DMS79 (cell line): Measurements from ENCODE around the gene NR0B2.
"Not testable (repeated sequence)": the region's sequence is repeated elsewhere in the genome, so short reads cannot be mapped to it uniquely, and the experiment has no call there.

ENCODE experiments used
- DNase-seq: peaks from one replicate; lab custom pipeline; 2025; lab: John Stamatoyannopoulos, UW

NR0B2 gene

DNA sequence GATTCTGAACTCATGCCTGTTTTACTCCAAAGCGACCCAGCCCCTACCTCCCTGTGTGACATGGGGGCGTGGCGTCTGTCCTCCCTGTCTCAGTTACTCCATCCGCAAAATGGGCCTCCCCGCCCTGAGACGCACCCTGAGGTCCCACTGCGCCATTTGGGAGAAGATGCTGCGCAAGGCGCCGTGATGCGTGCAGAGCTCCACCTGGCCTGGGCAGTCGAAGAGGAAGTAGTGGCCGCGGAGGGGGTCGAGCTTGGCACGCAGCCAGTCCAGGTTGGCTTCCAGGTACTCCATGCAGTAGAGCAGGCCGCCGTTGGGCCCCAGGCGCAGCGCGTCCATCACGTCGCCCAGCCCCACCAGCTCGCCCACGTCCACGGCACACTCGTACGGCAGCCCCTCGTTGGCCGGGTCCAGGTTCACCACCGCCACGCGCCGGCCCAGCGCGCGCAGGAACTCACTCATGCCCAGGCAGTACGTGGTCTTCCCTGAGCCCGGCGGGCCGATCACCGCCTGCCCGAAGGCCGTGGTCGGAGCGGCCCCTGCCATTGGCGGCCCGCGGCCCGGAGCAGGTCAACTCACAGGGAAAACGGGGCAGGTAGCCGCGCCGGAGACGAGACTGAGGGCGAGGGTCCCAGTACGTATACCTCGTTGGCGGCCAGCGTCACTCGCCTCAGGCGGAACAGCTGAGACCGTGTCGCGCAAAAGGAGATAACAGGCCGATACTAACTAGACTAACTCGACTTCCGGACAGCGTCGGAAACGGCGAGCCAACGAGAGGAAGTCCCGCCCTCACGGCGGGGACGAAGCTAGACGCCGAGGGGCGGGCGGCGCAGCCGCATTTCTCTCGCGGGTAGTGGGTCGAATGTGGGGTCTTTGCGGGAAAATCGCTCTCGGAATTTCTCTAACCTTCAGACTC is 24.0 kb downstream of the NR0B2 start, which contains the start of gene GPN2:
Gene GPN2 (minus strand): TSS at position 733 of the 916 bp plus-strand sequence. CDS start 187 bp downstream, at position 546.
- peak; percentile 52 for DNase-seq

DNA sequence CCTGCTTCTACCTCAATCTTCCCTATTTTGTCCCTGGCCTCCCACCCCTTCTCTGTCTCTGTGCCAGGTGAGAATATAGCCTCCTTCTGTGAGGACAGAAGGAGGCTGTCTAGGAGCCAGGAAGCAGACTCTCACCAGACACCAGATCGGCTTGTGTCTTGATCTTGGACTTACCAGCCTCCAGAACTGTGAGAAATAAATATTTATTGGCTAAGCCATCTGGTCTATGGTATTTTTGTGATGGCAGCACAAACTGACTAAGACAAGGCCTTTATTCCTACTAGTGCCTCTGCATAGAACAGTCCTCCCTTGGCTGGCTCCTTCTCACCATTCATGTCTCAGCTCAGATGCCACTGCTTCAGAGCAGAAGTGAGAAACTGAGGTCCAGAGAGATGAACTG is 25.5 kb downstream of the NR0B2 start:
- DNase-seq = no peak

DNA sequence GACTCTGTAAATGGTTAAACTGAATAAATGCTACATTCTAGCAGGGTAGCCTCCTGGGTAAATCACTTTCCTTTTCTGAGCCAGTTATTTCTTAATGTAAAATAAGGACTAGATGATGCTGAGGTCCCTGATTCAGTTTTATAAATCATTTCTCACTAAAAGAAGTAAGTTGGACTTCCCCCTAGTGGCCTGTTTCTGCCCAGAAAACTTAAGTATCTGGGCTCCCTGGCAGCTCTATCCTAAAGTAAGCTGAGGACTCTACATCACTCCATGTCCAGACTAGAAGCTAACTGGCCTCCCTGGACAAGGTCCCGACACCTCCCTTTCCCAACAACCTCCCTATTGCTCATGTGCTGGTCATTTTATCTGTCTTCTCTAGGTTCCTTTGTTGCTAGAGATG is 26.6 kb downstream of the NR0B2 start:
- no peak for DNase-seq

DNA sequence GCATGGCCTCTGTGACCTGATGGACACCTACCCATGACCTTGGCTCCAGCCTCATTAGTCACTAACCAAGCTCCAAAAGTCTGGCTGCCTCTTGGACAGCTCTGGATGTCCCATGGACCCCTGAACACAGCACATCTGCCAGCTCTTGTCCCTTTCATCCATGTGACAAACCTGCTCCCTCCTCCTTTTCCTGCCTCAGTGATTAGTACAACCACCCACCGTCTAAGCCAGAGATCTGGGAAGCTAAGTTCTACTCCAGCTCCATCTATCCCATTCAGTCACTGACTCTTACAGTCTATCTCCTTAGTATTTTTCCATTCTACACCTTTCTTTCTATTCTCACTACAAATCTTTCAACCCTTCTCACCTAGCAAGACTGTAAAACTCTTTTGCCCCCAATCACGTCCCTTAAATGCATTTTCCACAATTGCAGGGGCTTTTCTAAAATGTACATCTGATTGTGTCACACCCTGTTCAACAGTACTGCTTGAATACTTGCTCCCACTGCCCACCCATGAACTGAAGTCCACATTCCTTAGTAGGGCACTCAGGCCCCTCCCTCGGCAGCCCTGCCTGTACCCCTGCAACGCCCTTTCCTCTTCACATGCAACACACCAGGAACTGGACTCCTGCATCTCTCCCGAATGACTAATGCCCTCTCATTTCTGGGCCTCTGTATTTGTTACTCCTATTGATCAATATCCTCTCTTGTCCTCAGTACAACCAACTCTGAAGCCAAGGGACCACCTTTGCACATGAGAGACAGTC is 30.9 kb downstream of the NR0B2 start:
- DNase-seq = no peak

DNA sequence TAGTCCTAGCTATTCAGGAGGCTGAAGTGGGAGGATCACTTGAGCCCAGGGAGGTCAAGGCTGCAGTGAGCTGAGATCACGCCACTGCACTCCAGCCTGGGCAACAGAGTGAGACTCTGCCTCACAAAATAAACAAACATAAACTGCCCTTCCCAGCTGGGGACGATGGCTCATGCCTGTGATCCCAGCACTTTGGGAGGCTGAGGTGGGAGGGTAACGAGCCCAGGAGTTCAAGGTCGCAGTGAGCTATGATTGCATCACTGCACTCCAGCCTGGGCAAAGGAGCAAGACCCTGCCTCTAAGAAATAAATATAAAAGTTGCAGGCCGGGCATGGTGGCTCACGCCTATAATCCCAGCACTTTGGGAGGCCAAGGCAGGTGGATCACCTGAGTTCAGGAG is 32.2 kb downstream of the NR0B2 start:
- DNase-seq = not testable (repeated sequence)

DNA sequence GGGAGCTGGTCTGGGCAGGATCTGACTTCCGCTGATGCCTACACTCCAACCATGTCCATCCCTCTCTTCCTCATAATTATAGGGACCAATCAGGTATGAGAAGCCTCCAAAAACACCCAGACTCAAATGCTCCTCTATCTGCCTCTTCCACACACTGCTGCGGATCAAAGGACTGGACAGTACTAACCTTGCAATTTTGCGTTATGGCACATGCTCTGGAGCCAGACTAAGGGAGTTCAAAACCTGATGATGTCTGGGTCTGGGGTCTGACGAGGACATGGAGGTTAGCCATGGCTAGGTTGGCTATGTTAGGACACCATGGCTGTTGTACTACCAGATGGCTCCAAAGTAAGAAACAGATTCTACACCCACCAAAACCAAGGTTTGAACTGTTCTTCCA is 34.0 kb downstream of the NR0B2 start:
- DNase-seq = no peak

DNA sequence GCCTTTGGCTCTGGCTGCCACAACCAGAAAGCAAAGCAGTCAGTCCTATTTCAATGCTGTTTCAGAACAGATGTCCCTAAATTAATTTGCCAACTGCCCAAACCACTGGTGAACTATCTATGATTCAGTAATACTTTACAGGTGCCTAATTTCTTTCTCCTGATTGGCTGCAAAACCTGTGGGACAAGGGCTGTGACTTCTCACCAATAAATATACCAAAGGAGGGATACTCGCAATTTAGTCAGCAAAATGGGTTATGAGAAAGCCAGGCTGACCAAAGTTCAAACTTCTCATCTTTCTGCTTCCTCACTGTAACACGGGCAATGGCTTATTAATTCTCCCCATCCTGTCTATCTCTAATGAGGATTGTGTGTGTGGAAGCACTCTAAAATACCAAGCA is 36.4 kb downstream of the NR0B2 start:
- no peak for DNase-seq

DNA sequence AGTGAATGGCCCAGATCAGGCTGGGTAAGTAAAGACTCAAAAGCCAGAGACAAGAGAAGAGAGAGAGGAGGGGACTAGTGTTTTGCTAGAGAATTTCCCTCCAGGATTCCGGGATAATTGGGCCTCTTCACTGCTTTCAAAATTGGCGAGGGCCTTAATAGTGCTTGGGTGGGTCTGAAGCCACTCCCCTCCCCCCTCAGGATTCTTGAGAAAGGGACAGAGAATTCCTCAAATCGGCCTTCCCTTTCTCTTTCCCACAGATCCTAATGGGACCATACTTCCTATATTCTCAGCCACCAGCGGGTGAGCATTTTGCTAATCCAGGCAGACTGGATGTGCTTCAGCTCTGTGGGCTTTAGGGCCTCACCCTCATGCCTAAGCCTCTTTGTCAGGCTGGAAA is 38.9 kb downstream of the NR0B2 start:
- no peak for DNase-seq

DNA sequence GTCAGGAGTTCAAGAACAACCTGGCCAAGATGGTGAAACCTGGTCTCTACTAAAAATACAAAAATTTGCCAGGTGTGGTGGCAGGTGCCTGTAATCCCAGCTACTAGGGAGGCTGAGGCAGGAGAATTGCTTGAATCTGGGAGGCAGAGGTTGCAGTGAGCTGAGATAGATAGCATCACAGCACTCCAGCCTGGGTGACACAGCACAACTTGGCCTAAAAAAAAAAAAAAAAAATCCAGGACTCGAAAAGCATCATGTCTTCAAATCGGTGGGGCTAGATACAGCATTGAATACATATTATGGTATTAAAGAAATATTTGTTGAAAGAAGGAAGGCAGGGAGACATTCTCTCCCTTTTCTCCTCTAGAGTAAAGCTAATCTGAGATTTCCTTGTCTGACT is 40.7 kb downstream of the NR0B2 start:
- not testable (repeated sequence) for DNase-seq

DNA sequence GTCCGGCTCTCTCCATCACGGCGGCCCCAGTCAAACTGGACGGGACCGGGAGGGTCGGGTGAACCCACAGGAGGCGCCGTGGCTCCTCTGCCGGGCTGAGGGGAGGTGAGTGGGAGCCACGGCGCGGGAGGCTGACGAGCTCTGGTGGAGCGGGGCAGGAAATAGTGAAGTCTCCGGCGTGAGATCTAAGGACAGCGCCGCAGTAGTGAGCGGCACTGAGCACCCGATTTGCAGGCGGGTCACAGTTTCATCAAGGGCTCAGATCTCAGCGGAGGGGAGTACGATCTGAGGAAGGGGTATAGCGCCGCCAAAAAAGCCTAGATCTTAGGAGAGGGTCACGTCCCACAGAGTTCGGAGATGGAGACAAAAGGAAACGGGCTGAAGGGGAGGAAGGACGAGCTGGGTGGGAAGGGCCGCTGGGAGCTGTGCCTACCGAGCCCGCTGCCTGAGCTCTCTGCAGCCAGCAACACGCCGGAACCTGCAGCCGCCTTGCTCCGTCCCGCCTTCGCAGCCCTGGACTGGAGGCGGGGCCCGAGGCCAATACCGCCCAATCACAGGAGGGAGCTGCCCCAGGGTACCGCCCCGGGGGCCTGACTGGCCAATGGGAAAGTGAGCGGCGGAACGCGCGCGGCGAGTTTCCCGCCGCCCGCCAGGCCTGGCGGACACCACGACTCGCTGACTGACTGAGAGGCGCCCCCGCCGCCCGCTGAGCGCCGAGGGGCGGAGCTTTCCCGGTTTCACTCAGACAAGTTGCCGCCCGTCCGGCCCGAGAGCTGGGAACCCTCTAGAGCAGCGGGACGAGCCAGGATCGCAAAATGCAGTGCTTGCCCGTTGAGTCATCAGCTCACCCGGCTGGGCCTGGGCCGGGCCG is 48.9 kb downstream of the NR0B2 start:
- peak; percentile 95 for DNase-seq

DNA sequence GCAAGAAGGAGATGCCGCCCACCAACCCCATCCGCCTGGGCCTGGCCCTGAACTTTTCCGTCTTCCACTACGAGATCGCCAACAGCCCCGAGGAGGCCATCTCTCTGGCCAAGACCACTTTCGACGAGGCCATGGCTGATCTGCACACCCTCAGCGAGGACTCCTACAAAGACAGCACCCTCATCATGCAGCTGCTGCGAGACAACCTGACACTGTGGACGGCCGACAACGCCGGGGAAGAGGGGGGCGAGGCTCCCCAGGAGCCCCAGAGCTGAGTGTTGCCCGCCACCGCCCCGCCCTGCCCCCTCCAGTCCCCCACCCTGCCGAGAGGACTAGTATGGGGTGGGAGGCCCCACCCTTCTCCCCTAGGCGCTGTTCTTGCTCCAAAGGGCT is 50.1 kb downstream of the NR0B2 start:
- DNase-seq = no peak

DNA sequence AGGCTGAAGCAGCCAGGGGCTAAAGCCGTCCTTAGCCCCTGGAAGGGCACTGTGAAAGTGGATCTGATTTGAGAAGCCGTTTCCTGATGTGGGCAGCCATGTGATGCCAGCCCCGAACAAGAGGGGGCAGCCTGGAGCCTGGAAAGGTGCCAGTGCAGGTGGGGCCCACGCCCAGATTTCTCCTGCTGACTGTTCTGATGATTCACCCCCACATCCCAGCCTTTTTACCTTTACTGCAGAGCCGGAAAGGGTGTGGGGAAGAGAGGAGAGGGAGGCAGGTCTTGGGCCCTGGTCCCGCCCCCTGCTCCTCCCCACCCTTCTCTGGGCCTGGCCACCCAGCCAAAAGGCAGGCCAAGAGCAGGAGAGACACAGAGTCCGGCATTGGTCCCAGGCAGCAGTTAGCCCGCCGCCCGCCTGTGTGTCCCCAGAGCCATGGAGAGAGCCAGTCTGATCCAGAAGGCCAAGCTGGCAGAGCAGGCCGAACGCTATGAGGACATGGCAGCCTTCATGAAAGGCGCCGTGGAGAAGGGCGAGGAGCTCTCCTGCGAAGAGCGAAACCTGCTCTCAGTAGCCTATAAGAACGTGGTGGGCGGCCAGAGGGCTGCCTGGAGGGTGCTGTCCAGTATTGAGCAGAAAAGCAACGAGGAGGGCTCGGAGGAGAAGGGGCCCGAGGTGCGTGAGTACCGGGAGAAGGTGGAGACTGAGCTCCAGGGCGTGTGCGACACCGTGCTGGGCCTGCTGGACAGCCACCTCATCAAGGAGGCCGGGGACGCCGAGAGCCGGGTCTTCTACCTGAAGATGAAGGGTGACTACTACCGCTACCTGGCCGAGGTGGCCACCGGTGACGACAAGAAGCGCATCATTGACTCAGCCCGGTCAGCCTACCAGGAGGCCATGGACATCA is 50.7 kb downstream of the NR0B2 start, which contains the start of gene SFN:
Gene SFN (plus strand): TSS at position 369 of the 904 bp plus-strand sequence. CDS start 64 bp downstream, at position 433.
- DNase-seq = peak; percentile 92

DNA sequence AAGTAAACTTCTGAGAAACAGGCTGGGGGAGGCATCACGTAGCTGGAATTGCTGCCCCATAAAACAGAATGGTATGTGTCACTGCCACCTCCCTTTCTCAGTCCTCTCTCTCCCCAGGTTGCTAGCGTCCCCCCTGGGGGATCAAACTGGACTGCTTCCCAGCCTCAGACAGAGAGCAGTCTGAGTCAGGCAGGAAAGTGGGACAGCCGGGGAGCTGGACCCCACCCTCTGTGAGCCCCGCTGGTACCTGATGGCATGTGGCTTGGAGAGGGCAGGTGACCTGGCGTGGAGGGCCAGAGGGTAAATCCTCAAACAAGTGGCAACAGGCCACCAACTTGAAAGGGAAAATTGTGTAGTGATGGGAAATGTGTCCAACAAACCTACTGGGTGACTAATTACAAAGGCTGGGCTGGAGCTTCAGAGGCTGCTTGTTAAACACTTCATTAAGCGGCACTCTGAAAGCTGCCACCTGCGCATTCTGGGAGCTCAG is 51.8 kb downstream of the NR0B2 start:
- DNase-seq = no peak
